ENCODE data around the gene HSPA8. TPM values are rescaled to one million over a fixed set of nuclear protein-coding genes. Genes with fewer than 3 reads are reported as not detected.
A peak's percentile ranks its signal among the peaks of the same experiment; 100 is the strongest.

Gene HSPA8
- total RNA-seq, 3 donors from 2014 or later: 496 to 909 (median 797) TPM

DNA sequence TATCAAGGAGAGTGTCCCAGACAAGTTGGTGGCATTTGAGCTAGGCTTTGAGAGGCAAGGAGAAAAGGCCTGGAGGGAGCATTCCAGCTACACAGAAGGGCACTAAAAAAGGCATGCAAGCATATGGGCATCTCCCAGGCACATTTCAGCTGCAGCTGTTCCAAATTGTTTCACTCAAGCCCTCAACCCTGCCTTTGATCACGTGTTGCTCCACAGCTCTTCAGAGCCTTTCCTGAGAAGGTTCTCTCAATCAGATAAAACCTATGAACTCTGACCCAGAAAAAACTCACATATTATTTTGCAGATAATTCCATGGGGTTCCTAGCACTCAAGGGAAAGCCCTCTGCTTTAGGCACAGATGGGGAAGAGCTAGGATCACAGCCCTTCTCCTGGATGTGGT lies 24.4 kb upstream of the HSPA8 start:
- Histone ChIP-seq H3K4me1 (ENCODE audit: low read depth) (peaks cover 6% of the 10 kb centered on the region), H3K36me3 (ENCODE audit: low read depth) (no peaks in the 10 kb centered on the region), H3K9me3 (no peaks in the 10 kb centered on the region), H3K4me3 (no peak overlapping the region)
- intact Hi-C loops (cut with DNase I, micrococcal nuclease): no loop called here
- ATAC-seq (no peak), DNase-seq (no peak)
- TF ChIP-seq, protein P1, sequence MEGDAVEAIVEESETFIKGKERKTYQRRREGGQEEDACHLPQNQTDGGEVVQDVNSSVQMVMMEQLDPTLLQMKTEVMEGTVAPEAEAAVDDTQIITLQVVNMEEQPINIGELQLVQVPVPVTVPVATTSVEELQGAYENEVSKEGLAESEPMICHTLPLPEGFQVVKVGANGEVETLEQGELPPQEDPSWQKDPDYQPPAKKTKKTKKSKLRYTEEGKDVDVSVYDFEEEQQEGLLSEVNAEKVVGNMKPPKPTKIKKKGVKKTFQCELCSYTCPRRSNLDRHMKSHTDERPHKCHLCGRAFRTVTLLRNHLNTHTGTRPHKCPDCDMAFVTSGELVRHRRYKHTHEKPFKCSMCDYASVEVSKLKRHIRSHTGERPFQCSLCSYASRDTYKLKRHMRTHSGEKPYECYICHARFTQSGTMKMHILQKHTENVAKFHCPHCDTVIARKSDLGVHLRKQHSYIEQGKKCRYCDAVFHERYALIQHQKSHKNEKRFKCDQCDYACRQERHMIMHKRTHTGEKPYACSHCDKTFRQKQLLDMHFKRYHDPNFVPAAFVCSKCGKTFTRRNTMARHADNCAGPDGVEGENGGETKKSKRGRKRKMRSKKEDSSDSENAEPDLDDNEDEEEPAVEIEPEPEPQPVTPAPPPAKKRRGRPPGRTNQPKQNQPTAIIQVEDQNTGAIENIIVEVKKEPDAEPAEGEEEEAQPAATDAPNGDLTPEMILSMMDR (IDR thresholded peaks at IDR 0.05): no peak

DNA sequence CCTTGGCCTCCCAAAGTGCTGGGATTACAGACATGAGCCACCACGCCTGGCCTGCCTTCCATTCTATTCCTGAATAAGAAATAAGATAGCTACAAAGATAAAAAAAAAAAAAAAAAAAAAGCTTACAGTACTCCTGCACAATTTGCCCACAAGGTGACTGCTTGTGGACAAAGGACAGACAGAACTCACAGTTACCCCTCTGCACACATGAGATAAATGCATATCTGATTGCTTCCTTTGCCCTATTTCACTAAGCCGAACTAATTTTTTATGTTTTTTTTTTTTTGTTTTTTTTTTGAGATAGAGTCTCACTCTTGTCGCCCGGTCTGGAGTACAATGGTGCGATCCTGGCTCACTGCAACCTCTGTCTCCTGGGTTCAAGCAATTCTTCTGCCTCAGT lies 23.6 kb upstream of the HSPA8 start:
- Histone ChIP-seq H3K4me3 (no peak overlapping the region), H3K9me3 (no peaks in the 10 kb centered on the region), H3K4me1 (ENCODE audit: low read depth) (peaks cover 6% of the 10 kb centered on the region), H3K36me3 (ENCODE audit: low read depth) (no peaks in the 10 kb centered on the region)
- no peak for DNase-seq
- intact Hi-C loops (cut with DNase I, micrococcal nuclease): no loop called here
- TF ChIP-seq, protein P1 (IDR thresholded peaks at IDR 0.05): no peak
- no peak for ATAC-seq

DNA sequence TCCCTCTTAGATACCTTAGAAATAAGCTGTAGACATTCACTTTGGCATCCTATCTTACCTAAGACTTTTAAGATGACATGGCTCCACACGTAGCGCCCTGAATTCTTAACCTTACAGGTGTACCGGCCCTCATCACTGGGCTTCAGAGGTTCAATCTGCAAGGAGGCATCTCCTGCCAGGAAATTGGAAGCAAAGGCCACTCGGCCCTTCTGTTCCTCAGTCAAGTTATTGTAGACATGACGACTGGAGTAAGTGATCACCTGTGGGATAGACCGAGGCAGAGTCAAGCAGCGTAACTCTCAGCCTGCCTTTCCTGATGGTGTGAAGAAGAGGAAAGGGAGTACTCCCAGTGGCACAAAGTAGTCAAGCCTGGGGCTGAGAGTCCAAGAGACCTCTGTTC lies 22.5 kb upstream of the HSPA8 start:
- no peak for DNase-seq
- ATAC-seq: no peak
- H3K36me3 ChIP-seq (ENCODE audit: low read depth): no peaks in the 10 kb centered on the region
- peaks cover 6% of the 10 kb centered on the region for H3K4me1 ChIP-seq (ENCODE audit: low read depth)
- TF ChIP-seq, protein P1 (IDR thresholded peaks at IDR 0.05): no peak
- H3K4me3 ChIP-seq: no peak overlapping the region
- H3K9me3 ChIP-seq: no peaks in the 10 kb centered on the region
- intact Hi-C loops (cut with DNase I, micrococcal nuclease): no loop called here

DNA sequence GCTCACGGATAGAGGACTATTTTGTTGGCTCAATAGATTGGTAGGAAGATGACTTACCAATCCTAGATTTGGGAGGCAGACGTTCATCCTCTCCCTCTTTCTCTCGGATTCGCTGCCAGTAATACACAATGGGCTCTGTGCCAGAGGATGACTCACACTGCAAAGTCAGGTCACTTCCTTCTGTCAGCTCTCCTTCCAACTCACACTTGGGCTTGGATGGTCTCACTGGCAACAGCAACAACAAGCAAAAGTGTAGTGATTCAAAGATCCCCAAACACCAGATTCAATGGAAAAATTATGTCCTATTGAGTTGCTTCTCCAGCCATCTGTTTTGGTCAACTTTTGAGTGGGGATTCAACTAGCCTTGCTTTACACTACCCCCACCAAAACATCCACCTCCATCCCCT lies 21.7 kb upstream of the HSPA8 start:
- Histone ChIP-seq H3K36me3 (ENCODE audit: low read depth) (no peaks in the 10 kb centered on the region), H3K4me3 (no peak overlapping the region), H3K9me3 (no peaks in the 10 kb centered on the region), H3K4me1 (ENCODE audit: low read depth) (peaks cover 6% of the 10 kb centered on the region)
- intact Hi-C loops (cut with DNase I, micrococcal nuclease): no loop called here
- ATAC-seq: peak; percentile 92
- DNase-seq: peak in 2 of 3 donors; percentile 61 to 93
- TF ChIP-seq, protein P1 (IDR thresholded peaks at IDR 0.05): no peak

DNA sequence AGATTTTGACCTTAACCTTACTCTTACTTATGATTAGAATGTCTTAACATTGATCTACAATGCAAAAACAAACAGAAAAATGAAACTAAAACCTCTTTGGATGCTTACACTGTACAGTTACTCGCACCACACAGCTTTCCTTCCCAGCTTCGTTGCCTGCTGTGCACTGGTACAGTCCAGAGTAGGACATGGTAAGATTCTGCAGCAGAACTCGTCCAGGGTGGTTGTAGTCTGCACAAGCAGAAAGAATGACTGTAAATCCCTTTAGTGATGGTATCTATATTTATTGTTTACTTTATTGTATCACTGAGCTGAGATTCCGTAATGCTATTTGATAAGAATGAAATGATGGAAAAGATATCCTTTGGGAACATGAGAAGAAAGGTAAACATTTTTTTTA lies 21.0 kb upstream of the HSPA8 start:
- intact Hi-C loops (cut with DNase I, micrococcal nuclease): no loop called here
- TF ChIP-seq, protein P1 (IDR thresholded peaks at IDR 0.05): no peak
- Histone ChIP-seq H3K9me3 (no peaks in the 10 kb centered on the region), H3K4me3 (no peak overlapping the region), H3K36me3 (ENCODE audit: low read depth) (no peaks in the 10 kb centered on the region), H3K4me1 (ENCODE audit: low read depth) (peaks cover 6% of the 10 kb centered on the region)
- DNase-seq (no peak), ATAC-seq (peak; percentile 35)

DNA sequence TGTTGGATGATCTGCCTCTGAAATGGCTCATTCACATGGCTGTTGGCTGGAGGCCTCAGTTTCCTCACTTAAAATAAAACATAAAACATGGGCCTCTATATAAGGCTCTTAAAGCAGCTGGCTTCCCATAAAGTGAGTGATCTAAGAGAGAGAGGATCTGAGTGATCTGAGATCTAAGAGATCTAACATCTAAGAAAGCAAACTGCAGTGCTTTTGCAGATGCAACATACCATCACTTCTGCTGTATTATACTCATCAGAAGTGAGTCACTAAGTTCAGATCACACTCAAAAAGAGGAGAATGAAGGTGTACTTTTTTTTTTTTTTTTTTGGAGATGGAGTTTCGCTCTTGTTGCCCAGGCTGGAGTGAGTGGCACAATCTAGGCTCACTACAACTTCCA lies 18.1 kb upstream of the HSPA8 start:
- intact Hi-C loops (cut with DNase I, micrococcal nuclease): no loop called here
- Histone ChIP-seq H3K4me3 (no peak overlapping the region), H3K9me3 (no peaks in the 10 kb centered on the region), H3K36me3 (ENCODE audit: low read depth) (no peaks in the 10 kb centered on the region), H3K4me1 (ENCODE audit: low read depth) (peaks cover 6% of the 10 kb centered on the region)
- TF ChIP-seq, protein P1 (IDR thresholded peaks at IDR 0.05): no peak
- ATAC-seq: no peak
- DNase-seq: no peak
